Liver (tissue), 9 donors: Measurements from ENCODE around the gene CHID1. TPM values are rescaled to one million over a fixed set of nuclear protein-coding genes. Genes with fewer than 3 reads are reported as not detected.

Experiments used
- DNase-seq: peaks from one replicate; pipeline ENCODE4 v3.0.0-alpha.2; 2017; ENCODE audit warnings: low spot score
- H3K27ac ChIP-seq, 2 donors: one replicate each; pipeline ENCODE4 v1.7.0; 2013; ENCODE audit warnings: inconsistent platforms in 2 of 2, low read length in 2 of 2, control low read depth in 1 of 2, low read depth in 1 of 2, mild to moderate bottlenecking in 1 of 2
- H3K27me3 ChIP-seq, 4 donors: one replicate each; pipeline versions ENCODE4 v1.6.1 to v1.7.0; 2013; ENCODE audit warnings: low read length in 3 of 4, inconsistent platforms in 1 of 4, mild to moderate bottlenecking in 1 of 4, moderate library complexity in 1 of 4; ENCODE audit not compliant: control insufficient read depth in 4 of 4, insufficient read depth in 4 of 4
- H3K36me3 ChIP-seq, 4 donors: one replicate each; pipeline versions ENCODE4 v1.6.1 to v1.7.0; 2013; ENCODE audit warnings: low read length in 3 of 4, mild to moderate bottlenecking in 3 of 4, low read depth in 1 of 4, moderate library complexity in 1 of 4; ENCODE audit not compliant: control insufficient read depth in 4 of 4, insufficient read depth in 3 of 4
- H3K4me1 ChIP-seq, 4 donors: one replicate each; pipeline versions ENCODE4 v1.6.1 to v1.7.0; 2013; ENCODE audit warnings: low read length in 3 of 4, mild to moderate bottlenecking in 3 of 4, moderate library complexity in 1 of 4; ENCODE audit not compliant: control insufficient read depth in 4 of 4, insufficient read depth in 4 of 4
- H3K4me3 ChIP-seq, 3 donors: one replicate each; pipeline versions ENCODE4 v1.6.1 to v1.7.0; 2013; ENCODE audit warnings: low read length in 3 of 3, control low read depth in 1 of 3, low read depth in 1 of 3, mild to moderate bottlenecking in 1 of 3
- H3K9ac ChIP-seq, 2 donors: one replicate each; pipeline ENCODE4 v1.7.0; 2013; ENCODE audit warnings: low read length in 2 of 2, mild to moderate bottlenecking in 2 of 2, moderate library complexity in 2 of 2, control low read depth in 1 of 2, low read depth in 1 of 2
- H3K9me3 ChIP-seq, 4 donors: one replicate each; pipeline versions ENCODE4 v1.6.1 to v1.7.0; 2013; ENCODE audit warnings: low read length in 3 of 4; ENCODE audit not compliant: control insufficient read depth in 4 of 4
- EGR1 ChIP-seq, 2 donors: IDR thresholded peaks; 2 replicates each; pipeline ENCODE4 v1.6.1; 2016 to 2018; ENCODE audit warnings: antibody characterized with exemption in 2 of 2, low read depth in 2 of 2
- FOXA1 ChIP-seq: IDR thresholded peaks from 2 replicates; pipeline ENCODE4 v1.6.1; 2016; ENCODE audit warnings: antibody characterized with exemption
- HNF4A ChIP-seq, 2 donors: conservative IDR thresholded peaks; 2 replicates each; pipeline ENCODE4 v1.6.1; 2016; ENCODE audit warnings: antibody characterized with exemption in 2 of 2, mild to moderate bottlenecking in 2 of 2
- HNF4G ChIP-seq: IDR thresholded peaks from 2 replicates; pipeline ENCODE4 v1.6.1; 2016; ENCODE audit warnings: antibody characterized with exemption
- JUND ChIP-seq, 2 donors: IDR thresholded peaks; 2 replicates each; pipeline ENCODE4 v1.6.1; 2016; ENCODE audit warnings: antibody characterized with exemption in 2 of 2
- RAD21 ChIP-seq, 2 donors: IDR thresholded peaks; 2 replicates each; pipeline ENCODE4 v1.6.1; 2016; ENCODE audit warnings: antibody characterized with exemption in 2 of 2, mild to moderate bottlenecking in 2 of 2
- RXRA ChIP-seq, 2 donors: IDR thresholded peaks; 2 replicates each; pipeline ENCODE4 v1.6.1; 2017 to 2018; ENCODE audit warnings: antibody characterized with exemption in 2 of 2, mild to moderate bottlenecking in 1 of 2
- TAF1 ChIP-seq: conservative IDR thresholded peaks from 2 replicates; pipeline ENCODE4 v1.6.1; 2016; ENCODE audit warnings: antibody characterized with exemption, mild to moderate bottlenecking
- YY1 ChIP-seq: IDR thresholded peaks from 2 replicates; pipeline ENCODE4 v1.6.1; 2016; ENCODE audit warnings: antibody characterized with exemption, mild to moderate bottlenecking
- WGBS: extraction: QIAGEN DNeasy Blood & Tissue Kit; methylation state at CpG from one replicate; pipeline ENCODE4 v1.1.7; 2013; 5-methylcytosine and 5-hydroxymethylcytosine counted together
- polyA plus RNA-seq, 2 donors: library from polyadenylated mRNA; stranded (reverse) in 1 of 2; unstranded in 1 of 2; fragments of 200-250 nt in 1 of 2; fragments of >200 nt in 1 of 2; fragmentation: Nextera tagmentation in 1 of 2; extraction: Ambion mirVana in 1 of 2; gene quantifications; one replicate each; pipeline versions ENCODE4 v1.2.1 to v1.2.3, GENCODE V29; 2013 to 2015
- total RNA-seq, 2 donors: library from RNA; depleted of rRNA; stranded (reverse); fragments of >200 nt; gene quantifications; one replicate each; pipeline ENCODE4 v1.2.3, GENCODE V29; 2014
- TF ChIP-seq, protein P1 (sequence below): fragments of 150-350 bp; IDR thresholded peaks from 2 replicates; pipeline ENCODE4 v1.5.1; 2017; ENCODE audit warnings: improper control_type of control experiment, low read depth, low read length; ENCODE audit not compliant: missing input control
- TF ChIP-seq, protein P2 (sequence below): IDR thresholded peaks from 2 replicates; pipeline ENCODE4 v1.6.1; 2016; ENCODE audit warnings: antibody characterized with exemption, mild to moderate bottlenecking
- donor health status: healthy.
- donor health status: healthy.
- donor health status: healthy.
- donor health status: healthy.
- donor health status: healthy.

The CHID1 gene
- total and polyA plus RNA-seq, 4 donors: 39.5 to 68.8 (median 59.1) TPM

DNA sequence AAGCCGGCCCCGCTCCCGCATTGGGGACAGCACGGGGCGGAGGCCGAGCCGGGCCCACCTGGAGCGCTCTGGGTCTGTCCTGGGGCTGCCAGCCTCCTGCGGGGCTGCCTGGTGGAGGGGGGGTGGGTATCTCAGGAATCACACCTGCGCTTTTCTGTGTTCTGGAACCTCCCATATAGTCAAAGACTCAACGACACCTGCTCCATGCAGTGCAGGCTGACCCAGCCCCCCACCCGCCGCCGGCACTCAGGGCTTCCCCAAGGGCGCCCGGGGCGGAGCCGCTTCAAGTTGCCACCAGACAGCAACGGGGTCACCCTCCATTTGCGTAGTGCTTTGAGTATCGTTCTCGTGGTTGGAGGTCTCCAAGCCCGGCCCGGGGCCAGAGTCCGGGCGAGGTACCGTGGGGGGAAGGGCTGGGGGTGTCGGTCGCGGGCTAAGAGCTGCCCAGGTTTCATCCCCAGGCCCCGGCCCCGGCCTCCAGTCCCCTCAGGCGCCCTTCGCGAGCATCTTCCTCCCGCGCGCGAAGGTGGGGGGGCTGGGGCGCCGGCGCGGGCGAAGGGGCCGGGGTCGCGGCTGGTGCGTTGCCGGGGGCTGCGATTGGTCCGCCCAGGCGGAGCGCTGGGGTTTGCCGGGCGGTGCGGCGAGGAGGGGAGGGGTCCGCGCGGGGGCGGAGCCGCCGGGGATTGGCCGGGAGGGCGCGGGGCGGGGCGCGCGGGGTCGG, 61.3 kb downstream of the CHID1 start:
- TF ChIP-seq JUND (IDR thresholded peaks at IDR 0.05) (no peak), TAF1 (no peak), EGR1 (IDR thresholded peaks at IDR 0.05; ENCODE audit: low read depth in 2 of 2) (no peak), RXRA (IDR thresholded peaks at IDR 0.05) (no peak), YY1 (no peak), HNF4G (no peak), RAD21 (IDR thresholded peaks at IDR 0.05) (no peak), HNF4A (conservative IDR thresholded peaks at IDR 0.05) (no peak), FOXA1 (no peak)
- TF ChIP-seq, protein P1, sequence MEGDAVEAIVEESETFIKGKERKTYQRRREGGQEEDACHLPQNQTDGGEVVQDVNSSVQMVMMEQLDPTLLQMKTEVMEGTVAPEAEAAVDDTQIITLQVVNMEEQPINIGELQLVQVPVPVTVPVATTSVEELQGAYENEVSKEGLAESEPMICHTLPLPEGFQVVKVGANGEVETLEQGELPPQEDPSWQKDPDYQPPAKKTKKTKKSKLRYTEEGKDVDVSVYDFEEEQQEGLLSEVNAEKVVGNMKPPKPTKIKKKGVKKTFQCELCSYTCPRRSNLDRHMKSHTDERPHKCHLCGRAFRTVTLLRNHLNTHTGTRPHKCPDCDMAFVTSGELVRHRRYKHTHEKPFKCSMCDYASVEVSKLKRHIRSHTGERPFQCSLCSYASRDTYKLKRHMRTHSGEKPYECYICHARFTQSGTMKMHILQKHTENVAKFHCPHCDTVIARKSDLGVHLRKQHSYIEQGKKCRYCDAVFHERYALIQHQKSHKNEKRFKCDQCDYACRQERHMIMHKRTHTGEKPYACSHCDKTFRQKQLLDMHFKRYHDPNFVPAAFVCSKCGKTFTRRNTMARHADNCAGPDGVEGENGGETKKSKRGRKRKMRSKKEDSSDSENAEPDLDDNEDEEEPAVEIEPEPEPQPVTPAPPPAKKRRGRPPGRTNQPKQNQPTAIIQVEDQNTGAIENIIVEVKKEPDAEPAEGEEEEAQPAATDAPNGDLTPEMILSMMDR: no peak
- TF ChIP-seq, protein P2, sequence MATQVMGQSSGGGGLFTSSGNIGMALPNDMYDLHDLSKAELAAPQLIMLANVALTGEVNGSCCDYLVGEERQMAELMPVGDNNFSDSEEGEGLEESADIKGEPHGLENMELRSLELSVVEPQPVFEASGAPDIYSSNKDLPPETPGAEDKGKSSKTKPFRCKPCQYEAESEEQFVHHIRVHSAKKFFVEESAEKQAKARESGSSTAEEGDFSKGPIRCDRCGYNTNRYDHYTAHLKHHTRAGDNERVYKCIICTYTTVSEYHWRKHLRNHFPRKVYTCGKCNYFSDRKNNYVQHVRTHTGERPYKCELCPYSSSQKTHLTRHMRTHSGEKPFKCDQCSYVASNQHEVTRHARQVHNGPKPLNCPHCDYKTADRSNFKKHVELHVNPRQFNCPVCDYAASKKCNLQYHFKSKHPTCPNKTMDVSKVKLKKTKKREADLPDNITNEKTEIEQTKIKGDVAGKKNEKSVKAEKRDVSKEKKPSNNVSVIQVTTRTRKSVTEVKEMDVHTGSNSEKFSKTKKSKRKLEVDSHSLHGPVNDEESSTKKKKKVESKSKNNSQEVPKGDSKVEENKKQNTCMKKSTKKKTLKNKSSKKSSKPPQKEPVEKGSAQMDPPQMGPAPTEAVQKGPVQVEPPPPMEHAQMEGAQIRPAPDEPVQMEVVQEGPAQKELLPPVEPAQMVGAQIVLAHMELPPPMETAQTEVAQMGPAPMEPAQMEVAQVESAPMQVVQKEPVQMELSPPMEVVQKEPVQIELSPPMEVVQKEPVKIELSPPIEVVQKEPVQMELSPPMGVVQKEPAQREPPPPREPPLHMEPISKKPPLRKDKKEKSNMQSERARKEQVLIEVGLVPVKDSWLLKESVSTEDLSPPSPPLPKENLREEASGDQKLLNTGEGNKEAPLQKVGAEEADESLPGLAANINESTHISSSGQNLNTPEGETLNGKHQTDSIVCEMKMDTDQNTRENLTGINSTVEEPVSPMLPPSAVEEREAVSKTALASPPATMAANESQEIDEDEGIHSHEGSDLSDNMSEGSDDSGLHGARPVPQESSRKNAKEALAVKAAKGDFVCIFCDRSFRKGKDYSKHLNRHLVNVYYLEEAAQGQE: no peak
- Histone ChIP-seq H3K9me3 (no peaks in the 10 kb centered on the region), H3K9ac (no peak overlapping the region), H3K4me3 (peak overlapping the region in 1 of 3 donors; percentile 37), H3K27me3 (peaks cover 0 to 3% (median 0%) of the 10 kb centered on the region in 4 donors), H3K36me3 (no peaks in the 10 kb centered on the region), H3K4me1 (peaks cover 3 to 32% (median 12%) of the 10 kb centered on the region in 4 donors), H3K27ac (no peak overlapping the region)
- WGBS: 16% methylated on average over 71 of the region's 71 CpGs
- DNase-seq: no peak

DNA sequence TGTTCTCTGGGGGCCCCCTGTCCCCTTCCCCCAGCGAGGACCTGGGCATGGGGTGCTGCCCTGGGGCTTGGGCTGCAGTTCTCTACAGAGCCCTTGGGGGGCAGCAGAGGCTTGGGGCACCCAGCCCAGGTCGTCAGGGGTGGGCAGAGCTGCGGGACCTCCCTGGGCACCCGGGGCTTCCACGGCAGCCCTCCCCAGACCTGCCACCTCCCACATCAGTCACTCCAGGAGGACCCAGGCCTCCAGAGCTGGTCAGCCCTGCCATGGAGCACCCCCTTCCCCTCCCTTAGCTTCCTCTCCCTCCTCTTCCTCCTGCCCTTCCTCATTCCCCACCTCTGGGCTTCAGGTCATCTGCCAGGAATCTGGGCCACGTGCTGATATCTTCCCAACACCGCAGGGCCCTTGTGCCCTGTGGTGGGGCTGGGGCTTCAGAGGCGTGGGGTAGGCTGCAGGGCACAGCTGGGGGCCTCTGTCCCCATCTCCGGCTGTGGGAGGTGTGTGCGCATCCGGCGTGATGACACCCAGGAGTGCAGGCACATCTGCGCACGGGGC, 62.2 kb downstream of the CHID1 start:
- H3K4me3 ChIP-seq: no peak overlapping the region
- TF ChIP-seq RAD21 (IDR thresholded peaks at IDR 0.05) (peak; percentile 77 to 86), EGR1 (IDR thresholded peaks at IDR 0.05; ENCODE audit: low read depth in 2 of 2) (no peak)
- TF ChIP-seq, protein P1: peak; percentile 77
- H3K27me3 ChIP-seq: peaks cover 0 to 3% (median 0%) of the 10 kb centered on the region in 4 donors
- H3K9ac ChIP-seq: no peak overlapping the region
- peak; percentile 72 for DNase-seq
- H3K4me1 ChIP-seq: peaks cover 10 to 40% (median 20%) of the 10 kb centered on the region in 4 donors
- 39% methylated on average over 14 of the region's 14 CpGs for WGBS
- H3K36me3 ChIP-seq: no peaks in the 10 kb centered on the region
- no peaks in the 10 kb centered on the region for H3K9me3 ChIP-seq
- no peak overlapping the region for H3K27ac ChIP-seq
